HTR-8/SVneo (cell line): ENCODE measurements around the gene GFY.
"Not testable (repeated sequence)": the region's sequence is repeated elsewhere in the genome, so short reads cannot be mapped to it uniquely, and the experiment has no call there.

Experiments
- DNase-seq: peaks from one replicate; pipeline ENCODE4 v3.0.0; 2011; ENCODE audit warnings: low spot score, mixed read lengths; ENCODE audit not compliant: insufficient read length
- FAIRE-seq: peaks from 2 replicates; lab custom pipeline; 2011; peaks lifted over from hg19 to GRCh38; lab: Jason Lieb, UNC

GFY gene

DNA sequence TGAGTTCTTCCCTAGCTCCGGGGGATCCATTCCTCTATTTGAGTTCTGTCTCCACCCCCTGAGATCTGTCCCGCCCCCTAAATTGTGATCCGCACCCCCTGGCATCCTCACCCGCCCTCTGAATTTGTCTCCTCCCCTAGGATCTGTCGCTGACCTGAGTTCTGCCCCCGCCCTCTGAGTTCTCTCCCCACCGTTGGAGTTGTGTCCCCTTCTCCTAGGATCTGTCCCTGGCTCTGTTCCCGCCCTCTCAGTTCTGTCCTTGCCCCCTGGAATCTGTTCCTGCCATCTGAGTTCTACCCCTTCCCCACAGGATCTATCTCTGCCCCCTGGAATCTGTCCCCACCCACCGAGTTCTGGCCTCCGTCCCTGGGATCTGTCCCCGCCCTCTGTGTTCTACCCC lies 17.2 kb downstream of the GFY start:
- DNase-seq, result no peak
- no peak for FAIRE-seq

DNA sequence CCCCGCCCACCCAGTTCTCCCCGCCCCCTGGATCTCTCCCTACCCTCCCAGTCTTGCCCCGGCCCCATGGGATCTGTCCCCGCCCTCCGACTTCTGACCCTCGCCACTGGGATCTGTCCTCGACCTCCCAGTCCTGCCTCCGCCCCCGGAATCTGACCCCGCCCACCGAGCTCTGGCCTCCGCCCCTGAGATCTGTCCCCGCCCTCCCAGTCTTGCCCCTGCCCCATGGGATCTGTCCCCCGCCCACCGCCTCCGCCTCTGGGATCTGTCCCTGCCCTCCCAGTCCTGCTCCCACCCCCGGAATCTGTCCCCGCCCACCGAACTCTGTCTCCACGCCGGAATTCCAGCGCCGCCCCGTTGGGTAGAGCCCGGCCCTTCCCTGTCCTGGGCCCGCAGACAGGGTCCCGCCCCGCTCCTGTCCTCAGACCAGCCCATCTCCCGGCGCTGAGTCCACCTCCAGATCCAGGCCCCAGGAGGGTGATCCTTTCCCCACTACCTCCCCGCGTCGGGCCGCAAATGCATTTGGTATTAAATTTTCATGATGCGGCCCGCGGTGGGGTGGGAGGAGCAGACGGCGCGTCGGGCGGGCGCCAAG lies 17.7 kb downstream of the GFY start:
- DNase-seq (peak; percentile 85), FAIRE-seq (peak; percentile 80)

DNA sequence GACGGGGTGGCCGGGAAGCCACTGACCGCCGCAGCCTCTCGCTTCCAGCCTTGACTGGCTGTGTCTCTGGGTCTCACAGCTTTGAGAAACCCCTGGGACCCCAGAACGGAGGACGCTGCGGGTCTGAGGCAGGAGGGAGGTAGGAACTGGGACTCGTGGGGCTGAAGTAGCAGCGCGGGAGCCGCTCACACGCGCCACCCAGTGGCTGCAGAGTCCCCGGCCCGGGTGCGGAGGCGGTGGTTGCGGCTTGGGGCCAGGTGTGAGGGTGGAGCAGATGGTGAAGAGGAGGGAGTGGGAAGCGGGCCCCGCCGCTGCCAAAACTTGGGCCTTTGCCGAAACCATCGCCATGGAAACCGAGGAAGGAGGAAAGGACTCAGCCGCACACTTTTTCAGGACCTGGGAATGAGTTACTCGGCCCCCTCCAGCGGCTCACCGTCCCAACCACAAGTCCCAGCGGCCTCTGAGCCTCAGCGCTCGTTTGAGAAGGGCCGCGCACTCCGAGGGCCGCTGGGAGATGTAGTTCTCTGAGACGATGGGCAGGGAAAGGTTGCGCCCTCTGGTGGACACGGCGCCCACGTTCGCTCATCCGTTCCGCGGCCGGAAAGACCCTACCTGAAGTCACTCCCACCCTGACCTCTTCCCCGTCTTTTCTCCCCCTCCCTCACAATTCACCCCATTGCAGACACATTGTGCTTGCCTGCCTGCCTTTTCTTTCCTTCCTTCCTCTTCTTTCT lies 18.3 kb downstream of the GFY start:
- FAIRE-seq (peak; percentile 95), DNase-seq (peak; percentile 89)

DNA sequence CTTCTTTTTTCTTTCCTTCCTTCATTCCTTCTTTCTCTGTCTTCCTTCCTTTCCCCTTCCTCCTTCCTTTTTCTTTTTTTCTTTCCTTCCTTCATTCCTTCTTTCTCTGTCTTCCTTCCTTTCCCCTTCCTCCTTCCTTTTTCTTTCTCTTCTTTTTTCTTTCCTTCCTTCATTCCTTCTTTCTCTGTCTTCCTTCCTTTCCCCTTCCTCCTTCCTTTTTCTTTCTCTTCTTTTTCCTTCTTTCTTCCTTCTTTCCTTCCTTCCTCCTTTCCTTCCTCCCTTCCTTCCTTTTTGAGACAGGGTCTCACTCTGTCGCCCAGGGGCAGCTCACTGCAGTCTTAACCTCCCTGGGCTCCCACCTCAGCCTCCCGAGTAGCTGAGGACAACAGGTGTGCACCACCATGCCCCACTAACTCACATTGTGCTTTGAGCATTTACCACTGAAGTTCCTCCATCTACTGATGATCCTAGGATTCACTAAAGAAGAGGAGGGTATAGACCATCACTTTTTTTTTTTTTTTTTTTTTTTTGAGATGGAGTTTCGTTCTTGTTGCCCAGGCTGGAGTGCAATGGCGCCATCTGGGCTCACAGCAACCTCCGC lies 19.0 kb downstream of the GFY start:
- DNase-seq, FAIRE-seq: not testable (repeated sequence)

DNA sequence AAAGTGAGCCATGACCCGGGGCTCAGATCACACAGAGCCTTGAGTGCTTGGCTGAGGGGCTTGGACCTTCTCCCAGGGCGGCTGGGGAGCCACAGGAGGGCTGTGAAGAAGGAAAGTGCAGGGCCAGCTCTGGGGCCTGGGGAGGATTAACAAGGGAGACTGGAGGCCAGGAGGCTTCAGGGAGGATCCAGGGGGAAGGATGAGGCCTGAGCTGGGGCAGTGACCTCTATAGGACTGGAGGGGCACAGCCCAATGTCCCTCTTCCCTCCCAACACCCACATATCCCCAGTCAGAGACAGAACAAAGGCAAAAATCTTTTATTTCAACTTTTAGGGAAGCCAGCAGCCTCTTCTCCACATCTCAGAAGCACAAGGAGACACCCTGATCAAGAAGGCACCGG lies 20.8 kb downstream of the GFY start:
- FAIRE-seq, result no peak

DNA sequence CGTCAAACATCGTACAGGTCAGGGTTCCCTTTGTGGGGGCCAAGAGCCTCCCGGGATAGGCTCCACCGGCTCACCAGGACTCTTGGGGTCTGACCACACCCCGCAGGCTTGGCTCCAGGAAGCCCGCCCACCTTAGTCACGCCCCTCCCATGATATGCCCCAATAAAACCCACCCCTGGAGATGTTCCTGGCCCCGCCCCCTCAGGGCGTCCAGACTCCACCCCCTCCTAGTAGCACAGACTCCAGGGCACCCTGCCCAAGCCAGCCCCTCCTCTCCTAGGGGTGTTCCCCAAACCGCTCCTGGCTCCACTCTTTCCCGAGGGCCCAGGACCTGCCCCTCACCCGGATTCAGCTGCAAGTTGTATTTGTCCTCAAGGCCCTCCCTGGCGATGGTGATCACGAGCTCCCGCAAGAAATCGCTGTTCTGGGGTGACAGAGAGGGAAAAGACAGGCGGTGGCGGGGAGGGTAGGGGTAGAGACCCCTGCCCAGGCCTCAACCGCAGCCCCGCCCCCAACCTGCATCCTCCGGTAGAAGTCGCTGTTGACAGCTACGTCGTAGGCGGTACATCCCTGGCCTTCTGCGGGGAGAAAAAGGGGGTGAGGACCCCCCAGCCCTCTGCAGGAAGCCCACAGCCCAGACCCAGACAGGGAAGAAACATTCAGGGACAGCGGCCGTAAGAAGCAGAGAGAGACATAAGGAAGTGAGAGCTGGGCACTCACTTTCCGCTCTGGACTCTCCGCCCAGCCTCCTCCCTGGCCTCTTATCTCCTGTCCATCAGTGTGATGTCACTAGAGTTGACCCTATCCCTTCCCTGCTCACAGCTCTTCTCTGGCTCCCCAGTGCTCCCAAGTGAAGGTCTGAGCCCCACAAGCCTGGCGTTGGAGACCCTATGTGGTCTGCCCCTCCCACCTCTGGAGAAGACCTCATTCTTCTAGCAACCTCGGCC lies 22.6 kb downstream of the GFY start:
- DNase-seq (no peak), FAIRE-seq (no peak)

More for the DNA sequence above, 20.8 kb downstream of the GFY start:
- no peak for DNase-seq

DNA sequence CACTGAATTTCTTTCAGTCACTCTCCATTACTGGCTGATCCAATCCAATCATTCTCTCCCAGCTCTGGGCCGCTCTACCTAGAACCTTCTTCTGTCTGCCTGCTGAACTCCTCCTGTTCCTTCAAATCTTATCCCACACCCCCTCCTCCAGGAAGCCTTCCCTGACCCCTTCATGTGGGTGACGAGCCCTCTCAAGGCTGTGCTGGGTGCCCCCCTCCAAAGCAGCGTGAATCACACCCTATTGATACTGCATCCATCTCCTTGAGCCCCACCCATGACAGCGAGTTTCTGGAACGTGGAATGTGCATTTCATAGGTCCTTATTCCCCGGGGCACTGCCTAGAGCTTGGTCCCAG lies 23.2 kb downstream of the GFY start:
- FAIRE-seq (no peak), DNase-seq (no peak)

DNA sequence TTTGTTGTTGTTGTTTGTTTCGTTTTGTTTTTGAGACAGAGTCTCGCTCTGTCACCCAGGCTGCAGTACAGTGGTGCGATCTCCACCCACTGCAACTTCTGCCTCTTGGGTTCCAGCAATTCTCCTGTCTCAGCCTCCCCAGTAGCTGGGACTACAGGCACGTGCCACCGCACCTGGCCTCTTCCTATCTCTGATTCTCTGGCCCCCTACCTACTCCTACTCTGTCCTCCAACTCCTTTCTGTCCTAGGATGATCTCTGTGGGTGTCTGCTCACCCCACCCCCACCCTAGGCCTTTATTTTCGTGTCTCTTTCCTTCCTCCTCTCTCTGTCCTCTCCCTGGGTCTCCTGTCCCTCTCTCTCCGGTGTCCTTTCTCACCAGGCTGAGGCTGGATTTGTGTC lies 25.2 kb downstream of the GFY start:
- no peak for FAIRE-seq
- no peak for DNase-seq

DNA sequence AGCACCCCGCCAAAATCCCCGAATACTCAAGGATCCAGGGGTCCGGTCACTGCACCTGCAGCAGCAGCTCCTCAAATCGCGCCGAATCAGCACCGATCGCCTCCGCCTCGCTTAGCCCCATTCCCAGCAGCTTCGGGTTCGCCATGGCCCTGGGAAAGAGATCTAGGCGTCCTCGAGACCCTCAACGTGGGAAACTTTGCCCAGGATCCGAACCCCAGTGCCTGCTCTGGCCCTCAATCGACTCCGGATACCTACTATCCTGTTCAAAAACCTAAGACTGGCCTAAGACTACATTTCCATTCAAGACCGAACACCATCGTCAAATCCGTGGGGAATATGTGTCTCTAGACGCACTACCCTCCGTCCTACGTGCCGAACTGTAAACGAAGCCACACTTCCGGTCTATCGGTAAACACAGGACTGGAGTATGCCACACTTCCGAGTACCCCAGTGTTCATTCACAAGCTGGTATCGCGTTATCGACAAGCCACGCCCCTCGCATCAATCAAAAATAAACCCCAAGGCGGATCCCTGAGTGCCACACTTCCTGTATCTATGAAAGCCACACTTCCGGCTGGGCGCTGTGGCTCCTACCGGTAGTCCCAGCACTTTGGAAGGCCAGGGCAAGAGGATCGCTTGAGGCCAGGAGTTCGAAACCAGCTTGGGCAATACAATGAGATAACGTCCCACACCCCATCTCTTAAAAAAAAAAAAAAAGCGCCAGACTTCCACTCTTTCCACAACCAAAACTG lies 26.4 kb downstream of the GFY start, which contains the start of gene PIH1D1:
Gene PIH1D1 (minus strand): TSS at position 385 of the 752 bp plus-strand sequence. CDS start 240 bp downstream, at position 145.
- peak; percentile 79 for FAIRE-seq
- DNase-seq, result peak; percentile 97

DNA sequence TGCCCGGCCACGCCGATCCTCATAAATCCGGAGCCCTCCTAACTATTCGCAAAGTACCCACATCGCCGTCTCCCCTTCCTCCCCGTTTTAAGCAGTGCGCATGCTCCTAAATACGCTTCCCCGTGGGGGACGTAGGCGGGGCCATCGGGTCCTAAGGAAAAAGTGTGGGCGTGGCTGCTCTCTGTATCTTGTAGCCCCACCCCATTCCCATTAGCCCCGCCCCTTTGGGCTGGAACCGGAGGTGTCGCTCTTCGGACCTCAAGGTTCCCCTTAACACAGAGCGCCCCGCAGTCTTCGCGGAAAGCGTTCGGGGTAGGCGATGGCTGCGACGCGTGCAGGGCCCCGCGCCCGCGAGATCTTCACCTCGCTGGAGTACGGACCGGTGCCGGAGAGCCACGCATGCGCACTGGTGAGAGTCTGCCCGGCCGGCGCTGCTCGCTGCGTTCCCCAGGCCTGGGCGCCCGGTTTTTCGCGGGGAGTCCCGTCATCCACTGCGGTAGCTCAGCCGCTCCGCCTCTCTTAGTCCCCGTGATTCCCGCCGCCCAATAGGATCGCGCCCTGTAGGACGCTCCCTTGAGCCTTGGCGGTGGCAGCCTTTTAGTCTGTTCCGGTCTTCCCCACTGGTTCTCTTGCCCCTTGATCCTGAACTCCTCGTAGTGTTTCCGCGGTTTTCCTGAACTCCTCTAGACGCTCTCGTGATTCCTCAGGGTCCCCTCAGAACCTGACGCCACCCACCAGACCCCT lies 28.0 kb downstream of the GFY start, which contains the start of gene ALDH16A1:
Gene ALDH16A1 (plus strand): TSS at position 213 of the 744 bp plus-strand sequence. CDS start 107 bp downstream, at position 320.
- FAIRE-seq (peak; percentile 82), DNase-seq (peak; percentile 94)

DNA sequence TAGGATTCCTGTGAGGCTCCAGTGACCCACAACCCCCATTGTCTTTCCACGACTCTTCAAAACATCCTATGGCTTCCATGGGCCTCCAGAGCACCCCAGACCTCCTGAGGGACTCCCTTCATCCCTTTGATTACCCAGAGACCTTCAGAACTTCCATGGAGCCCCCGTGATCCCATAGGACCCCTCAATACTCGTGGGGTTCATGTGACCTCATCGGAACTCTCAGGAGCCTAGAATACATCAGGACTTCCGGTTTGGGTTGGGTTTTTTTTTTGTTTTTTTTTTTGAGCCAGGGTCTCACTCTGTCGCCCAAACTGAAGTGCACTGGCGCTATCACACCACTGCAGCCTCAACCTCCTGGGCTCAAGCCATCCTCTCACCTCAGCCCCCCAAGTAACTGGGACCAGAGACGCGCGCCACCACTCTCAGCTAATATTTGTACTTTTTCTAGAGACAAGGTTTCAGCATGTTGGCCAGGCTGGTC lies 28.6 kb downstream of the GFY start:
- DNase-seq (no peak), FAIRE-seq (no peak)

DNA sequence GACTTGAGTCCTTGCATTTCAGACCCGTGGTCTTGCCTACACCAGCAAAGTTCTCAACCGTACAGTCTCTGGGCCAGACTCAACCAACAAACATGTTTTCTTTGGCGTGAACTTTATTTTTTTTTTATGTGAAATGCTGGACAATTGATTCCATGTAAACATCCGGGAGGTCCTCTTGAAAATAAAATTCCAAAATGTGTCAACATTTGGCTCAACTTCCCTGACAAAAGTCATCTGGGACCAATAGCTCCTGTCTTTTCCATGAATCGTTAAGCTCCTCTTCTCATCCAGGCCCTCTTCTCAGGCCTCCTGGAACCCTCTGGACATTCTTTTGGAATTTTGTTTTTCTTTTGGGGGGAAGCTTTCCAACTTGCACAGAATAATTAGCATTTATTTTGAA lies 30.6 kb downstream of the GFY start:
- FAIRE-seq, result no peak
- no peak for DNase-seq

DNA sequence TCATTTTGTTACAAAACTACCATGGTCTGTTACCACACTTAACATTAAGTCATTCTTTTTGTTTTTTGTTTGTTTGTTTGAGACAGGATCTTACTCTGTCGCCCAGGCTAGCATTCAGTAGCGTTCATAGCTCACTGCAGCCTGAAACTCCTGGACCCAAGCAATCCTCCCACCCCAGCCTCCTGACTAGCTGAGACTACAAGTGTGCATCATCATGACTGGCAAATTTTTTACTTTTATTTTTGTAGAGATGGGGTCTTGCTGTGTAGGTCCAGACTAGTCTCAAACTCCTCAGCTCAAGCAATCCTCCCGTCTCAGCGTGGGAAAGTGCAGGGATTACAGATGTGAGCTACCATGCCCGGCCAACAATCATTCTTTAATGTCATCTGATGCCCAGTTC lies 31.1 kb downstream of the GFY start:
- no peak for DNase-seq
- no peak for FAIRE-seq

DNA sequence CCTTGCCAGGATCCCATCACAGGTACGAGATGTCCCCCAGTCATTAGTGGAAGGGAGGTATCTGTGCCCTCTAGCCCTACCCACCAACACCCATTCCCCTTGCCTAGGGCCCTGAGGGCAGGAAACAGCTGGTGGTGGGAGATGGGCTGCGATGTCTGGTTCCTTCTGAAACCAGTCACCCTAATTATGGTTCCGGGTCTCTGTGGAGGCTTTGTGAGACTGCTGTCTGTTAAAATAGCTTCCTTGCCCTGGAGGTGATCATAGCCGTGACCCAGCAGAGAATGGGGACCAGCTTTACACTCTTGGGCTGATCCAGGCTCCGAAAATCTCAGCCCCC lies 33.3 kb downstream of the GFY start:
- FAIRE-seq (no peak), DNase-seq (no peak)

DNA sequence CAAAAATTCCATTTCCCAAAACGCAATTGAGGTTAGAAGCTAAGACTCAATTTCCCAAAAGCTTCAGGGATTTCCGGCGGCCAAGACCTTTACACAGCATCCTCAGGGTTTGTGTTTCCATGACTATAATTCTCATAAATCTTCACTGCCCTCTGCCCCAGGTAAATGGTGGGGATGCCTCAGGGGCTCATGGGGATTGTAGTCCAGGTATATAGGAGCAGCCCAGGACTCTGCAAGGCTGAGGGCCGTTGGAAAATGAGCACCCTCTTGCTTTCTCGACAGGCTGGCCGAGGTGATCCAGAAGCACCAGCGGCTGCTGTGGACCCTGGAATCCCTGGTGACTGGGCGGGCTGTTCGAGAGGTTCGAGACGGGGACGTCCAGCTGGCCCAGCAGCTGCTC lies 34.2 kb downstream of the GFY start:
- FAIRE-seq (no peak), DNase-seq (no peak)

DNA sequence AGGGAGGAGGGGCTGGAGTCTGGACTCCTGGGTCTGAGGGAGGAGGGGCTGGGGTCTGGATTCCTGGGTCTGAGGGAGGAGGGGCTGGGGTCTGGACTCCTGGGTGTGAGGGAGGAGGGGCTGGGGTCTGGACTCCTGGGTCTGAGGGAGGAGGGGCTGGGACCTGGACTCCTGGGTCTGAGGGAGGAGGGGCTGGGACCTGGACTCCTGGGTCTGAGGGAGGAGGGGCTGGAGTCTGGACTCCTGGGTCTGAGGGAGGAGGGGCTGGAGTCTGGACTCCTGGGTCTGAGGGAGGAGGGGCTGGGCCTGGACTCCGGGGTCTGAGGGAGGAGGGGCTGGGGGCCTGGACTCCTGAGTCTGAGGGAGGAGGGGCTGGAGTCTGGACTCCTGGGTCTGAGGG lies 35.9 kb downstream of the GFY start:
- FAIRE-seq, DNase-seq: not testable (repeated sequence)

DNA sequence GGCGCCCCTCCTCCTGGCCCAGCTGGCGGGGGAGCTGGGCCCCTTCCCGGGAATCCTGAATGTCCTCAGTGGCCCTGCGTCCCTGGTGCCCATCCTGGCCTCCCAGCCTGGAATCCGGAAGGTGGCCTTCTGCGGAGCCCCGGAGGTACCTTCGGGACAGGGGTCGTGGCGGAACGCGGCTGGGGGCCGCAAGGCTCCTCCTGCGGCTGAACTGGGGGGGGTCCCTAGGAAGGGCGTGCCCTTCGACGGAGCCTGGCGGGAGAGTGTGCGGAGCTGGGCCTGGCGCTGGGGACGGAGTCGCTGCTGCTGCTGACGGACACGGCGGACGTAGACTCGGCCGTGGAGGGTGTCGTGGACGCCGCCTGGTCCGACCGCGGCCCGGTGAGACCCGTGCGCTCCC lies 36.5 kb downstream of the GFY start:
- DNase-seq (no peak), FAIRE-seq (no peak)

DNA sequence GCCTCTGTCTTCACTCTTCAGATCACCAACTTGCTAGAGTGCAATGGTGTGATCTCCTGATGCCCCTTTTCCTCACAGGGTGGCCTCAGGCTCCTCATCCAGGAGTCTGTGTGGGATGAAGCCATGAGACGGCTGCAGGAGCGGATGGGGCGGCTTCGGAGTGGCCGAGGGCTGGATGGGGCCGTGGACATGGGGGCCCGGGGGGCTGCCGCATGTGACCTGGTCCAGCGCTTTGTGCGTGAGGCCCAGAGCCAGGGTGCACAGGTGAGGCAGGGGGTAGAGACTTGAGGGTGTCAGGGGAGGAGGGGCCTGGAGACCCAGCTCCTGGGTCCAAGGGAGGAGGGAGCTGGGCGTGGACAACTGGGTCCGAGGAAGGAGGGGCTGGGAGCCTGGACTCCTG lies 37.3 kb downstream of the GFY start:
- FAIRE-seq (no peak), DNase-seq (no peak)
